GM23248 (cell line): ENCODE results near the gene ZNF329.

Experiments
- EZH2 ChIP-seq: fragments of 200-600 bp; sonication (generic); IDR thresholded peaks from 2 replicates; pipeline ENCODE4 v1.6.1; 2018; ENCODE audit warnings: antibody characterized with exemption, mild to moderate bottlenecking; ENCODE audit not compliant: insufficient read depth, poor library complexity, severe bottlenecking
- EZH2phosphoT487 ChIP-seq: fragments of 200-600 bp; sonication (generic); IDR thresholded peaks from 2 replicates; pipeline ENCODE4 v1.6.1; 2018; ENCODE audit warnings: antibody characterized with exemption, moderate library complexity, mild to moderate bottlenecking, low read depth; ENCODE audit not compliant: insufficient read depth

- TF ChIP-seq EZH2 (no peak), EZH2phosphoT487 (no peak)
These were observed 33.2 kb upstream of the ZNF329 start for GRCh38 chr19:58183817-58184215.
